ENCODE results near the gene PDE7B.

PDE7B gene

GRCh38 chr6:136108361-136108945 is 257.0 kb downstream of the PDE7B start:
- TF ChIP-seq EZH2 (optimal IDR thresholded peaks at IDR 0.05; ENCODE audit: low read depth, low read length), result no peak
- TF ChIP-seq EZH2phosphoT487 (IDR thresholded peaks at IDR 0.05; ENCODE audit: low read length), result no peak
- no peak for TF ChIP-seq CTCF (IDR thresholded peaks at IDR 0.05; ENCODE audit: low read length)
- no peaks in the 10 kb centered on the region for H3F3A ChIP-seq (ENCODE audit: insufficient read depth, low read length)
- H3K4me3 ChIP-seq (ENCODE audit: low read length), result no peak overlapping the region
- no peaks in the 10 kb centered on the region for H3K36me3 ChIP-seq (replicated peaks; ENCODE audit: insufficient read depth, low read length)
- no peak overlapping the region for H3K4me2 ChIP-seq (ENCODE audit: low read depth, low read length)
- H3K4me1 ChIP-seq (ENCODE audit: low read length), result no peaks in the 10 kb centered on the region
- H2AFZ ChIP-seq (ENCODE audit: low read length), result no peak overlapping the region
- no peaks in the 10 kb centered on the region for H3K9me2 ChIP-seq (replicated peaks; ENCODE audit: insufficient read depth, low read length)
- no peak overlapping the region for H3K27ac ChIP-seq (ENCODE audit: low read length)
- no peaks in the 10 kb centered on the region for H3K79me2 ChIP-seq (ENCODE audit: low read length)
- H3K9ac ChIP-seq (ENCODE audit: low read length), result no peak overlapping the region
- H3K27me3 ChIP-seq (replicated peaks; ENCODE audit: insufficient read depth, low read length), result no peaks in the 10 kb centered on the region
- no peaks in the 10 kb centered on the region for H3K9me3 ChIP-seq (replicated peaks; ENCODE audit: insufficient read depth, low read length)
- H4K20me1 ChIP-seq (ENCODE audit: insufficient read depth, low read length), result no peaks in the 10 kb centered on the region
- no peak for DNase-seq

- no peaks in the 10 kb centered on the region for H3F3A ChIP-seq (ENCODE audit: insufficient read depth, low read length)
- TF ChIP-seq EZH2 (optimal IDR thresholded peaks at IDR 0.05; ENCODE audit: low read depth, low read length) (no peak), EZH2phosphoT487 (IDR thresholded peaks at IDR 0.05; ENCODE audit: low read length) (no peak), CTCF (IDR thresholded peaks at IDR 0.05; ENCODE audit: low read length) (no peak)
Measured at GRCh38 chr6:136111831-136112230, 260.3 kb downstream of the PDE7B start.

DNA sequence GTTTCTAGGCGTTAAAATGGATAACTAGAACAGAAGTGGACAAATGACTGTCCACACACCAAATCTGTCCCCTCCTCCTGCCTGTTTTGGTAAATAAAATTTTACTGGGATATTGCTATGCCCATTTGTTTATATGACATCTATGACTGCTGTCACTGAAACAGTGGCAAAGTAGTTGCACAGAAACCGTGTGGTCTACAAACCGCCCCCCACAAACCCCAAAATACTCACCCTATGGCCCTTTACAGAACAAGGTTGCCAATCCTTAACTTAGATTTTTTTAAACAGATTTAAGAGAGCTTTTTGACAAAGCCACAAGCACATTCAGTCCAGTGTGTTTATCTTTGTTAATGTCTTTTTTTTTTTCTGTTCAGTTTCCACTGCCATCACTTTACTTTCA is 260.8 kb downstream of the PDE7B start:
- Histone ChIP-seq H3K79me2 (ENCODE audit: low read length) (no peaks in the 10 kb centered on the region), H3K4me1 (ENCODE audit: low read length) (no peaks in the 10 kb centered on the region), H3K36me3 (replicated peaks; ENCODE audit: insufficient read depth, low read length) (no peaks in the 10 kb centered on the region), H3K4me3 (ENCODE audit: low read length) (no peak overlapping the region), H3K9me3 (replicated peaks; ENCODE audit: insufficient read depth, low read length) (no peaks in the 10 kb centered on the region), H3F3A (ENCODE audit: insufficient read depth, low read length) (no peaks in the 10 kb centered on the region), H3K9ac (ENCODE audit: low read length) (no peak overlapping the region), H3K9me2 (replicated peaks; ENCODE audit: insufficient read depth, low read length) (no peaks in the 10 kb centered on the region), H3K4me2 (ENCODE audit: low read depth, low read length) (no peak overlapping the region), H3K27me3 (replicated peaks; ENCODE audit: insufficient read depth, low read length) (no peaks in the 10 kb centered on the region), H3K27ac (ENCODE audit: low read length) (no peak overlapping the region), H4K20me1 (ENCODE audit: insufficient read depth, low read length) (no peaks in the 10 kb centered on the region), H2AFZ (ENCODE audit: low read length) (no peak overlapping the region)
- no peak for DNase-seq
- TF ChIP-seq EZH2 (optimal IDR thresholded peaks at IDR 0.05; ENCODE audit: low read depth, low read length), result no peak
- no peak for TF ChIP-seq CTCF (IDR thresholded peaks at IDR 0.05; ENCODE audit: low read length)

More at GRCh38 chr6:136111831-136112230, 260.3 kb downstream of the PDE7B start:
- H3K79me2 ChIP-seq (ENCODE audit: low read length), result no peaks in the 10 kb centered on the region
- no peaks in the 10 kb centered on the region for H3K9me3 ChIP-seq (replicated peaks; ENCODE audit: insufficient read depth, low read length)
- H3K9ac ChIP-seq (ENCODE audit: low read length), result no peak overlapping the region
- no peak overlapping the region for H2AFZ ChIP-seq (ENCODE audit: low read length)
- H3K27me3 ChIP-seq (replicated peaks; ENCODE audit: insufficient read depth, low read length), result no peaks in the 10 kb centered on the region
- H3K4me3 ChIP-seq (ENCODE audit: low read length), result no peak overlapping the region
- no peaks in the 10 kb centered on the region for H3K9me2 ChIP-seq (replicated peaks; ENCODE audit: insufficient read depth, low read length)
- no peak overlapping the region for H3K27ac ChIP-seq (ENCODE audit: low read length)
- no peaks in the 10 kb centered on the region for H3K4me1 ChIP-seq (ENCODE audit: low read length)
- H4K20me1 ChIP-seq (ENCODE audit: insufficient read depth, low read length), result no peaks in the 10 kb centered on the region
- H3K4me2 ChIP-seq (ENCODE audit: low read depth, low read length), result no peak overlapping the region
- H3K36me3 ChIP-seq (replicated peaks; ENCODE audit: insufficient read depth, low read length), result no peaks in the 10 kb centered on the region
- DNase-seq, result no peak

All from MM.1S (cell line).